Head of caudate nucleus (tissue), 42 donors: Measurements from ENCODE around the gene TSPAN17.

Source experiments
- DNase-seq, 42 donors: peaks; one replicate each; pipeline versions ENCODE4 v3.0.0 to v3.0.0-alpha.2; 2020 to 2021; ENCODE audit warnings: mixed read lengths in 7 of 42
- intact Hi-C: fragments of 100-400 bp; cut with DNase I; formaldehyde crosslinking; loops from one replicate; pipeline ENCODE4 v1.15.0; 2022

Gene TSPAN17

DNA sequence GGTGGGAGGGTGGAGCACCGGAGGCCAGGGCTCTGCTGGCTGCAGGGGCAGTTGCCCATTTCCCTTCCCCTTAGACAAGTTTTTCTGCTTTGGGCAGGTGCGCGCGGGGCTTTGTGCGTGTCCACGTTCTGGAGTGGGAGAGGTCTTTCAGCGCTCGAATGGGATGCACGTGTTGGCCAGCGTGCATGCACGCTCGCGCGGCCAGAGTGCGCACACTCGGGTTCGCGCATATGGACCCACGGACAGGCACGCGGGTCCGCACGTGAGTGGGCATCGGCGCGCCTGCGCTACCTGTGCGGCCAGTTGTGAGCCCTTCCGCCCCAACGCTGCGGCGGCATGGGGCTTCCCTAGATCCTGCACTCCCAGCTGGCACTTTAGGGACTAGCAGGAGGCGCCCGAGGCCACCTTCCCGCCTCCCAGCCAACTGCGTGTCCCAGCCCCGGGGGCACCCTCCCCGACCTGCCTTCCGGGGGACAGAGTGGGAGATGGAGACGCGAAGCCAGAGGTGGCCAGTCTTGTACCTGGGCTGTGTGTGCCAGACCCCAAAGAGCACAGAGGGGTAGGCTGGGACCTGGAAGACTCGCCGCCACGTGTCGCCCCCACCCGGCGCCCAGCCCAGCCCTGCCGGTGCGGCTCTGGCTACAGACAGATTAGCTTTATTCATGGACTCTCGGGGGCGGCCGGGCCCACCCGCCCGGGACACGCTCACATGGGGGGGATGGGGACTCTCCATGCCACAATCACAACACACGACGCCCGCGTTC, 27.5 kb upstream of the TSPAN17 start:
- DNase-seq = no peak
- intact Hi-C loops = no loop called here

DNA sequence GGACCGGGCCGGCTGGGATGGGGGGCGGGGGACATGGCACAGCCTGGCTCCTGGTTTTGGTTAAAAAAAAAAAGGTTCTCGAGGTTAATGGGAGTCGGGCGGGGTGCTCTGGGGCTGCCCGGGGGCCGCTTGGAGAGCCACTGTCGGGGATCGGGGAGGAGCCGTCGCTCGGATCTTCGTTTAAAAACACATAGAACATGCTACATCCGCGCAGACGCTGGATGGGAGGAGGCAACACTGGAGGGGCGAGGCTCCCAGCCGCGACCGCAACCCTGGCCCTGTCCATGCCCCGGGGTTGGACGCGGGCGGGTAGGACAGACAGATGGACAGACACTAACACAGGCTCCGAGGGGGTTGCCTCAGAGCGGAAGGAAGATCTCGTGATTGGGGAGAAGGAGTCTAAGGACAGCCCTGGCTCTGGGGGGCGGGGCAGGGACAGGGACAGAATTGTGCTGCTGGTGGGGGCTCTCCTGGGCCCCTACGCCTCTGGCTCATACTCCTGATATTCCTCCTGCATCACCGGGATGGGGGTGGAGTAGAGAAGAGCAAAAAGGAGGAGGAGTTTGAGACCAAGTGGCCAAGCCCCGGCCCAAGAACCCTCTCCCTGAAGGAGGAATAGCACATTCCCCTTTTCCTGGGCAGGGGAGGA, 26.8 kb upstream of the TSPAN17 start:
- DNase-seq = no peak
- intact Hi-C loops = no loop called here

DNA sequence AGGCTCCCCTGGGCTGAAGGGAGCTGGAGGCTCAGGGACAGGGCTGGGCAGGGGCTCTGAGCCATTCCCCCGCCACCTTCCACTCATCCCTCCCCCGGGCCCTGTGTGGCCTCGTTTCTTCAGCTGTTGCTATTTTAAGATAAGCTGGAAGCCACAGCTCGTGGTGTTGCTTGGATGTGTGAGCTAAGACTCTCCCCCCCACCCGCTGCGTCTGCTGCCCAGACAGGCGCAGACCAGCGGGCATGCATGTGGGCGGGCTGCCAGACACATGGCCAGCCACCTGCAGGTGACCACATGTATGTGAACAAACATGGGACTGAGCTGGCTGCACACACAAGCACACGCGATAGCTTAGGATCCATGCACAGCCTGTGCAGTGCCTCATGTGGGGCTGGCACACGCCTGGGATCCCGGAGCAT, 25.6 kb upstream of the TSPAN17 start:
- intact Hi-C loops = no loop called here
- DNase-seq = peak in 33 of 42 donors; percentile 21 to 77 (median 53)

DNA sequence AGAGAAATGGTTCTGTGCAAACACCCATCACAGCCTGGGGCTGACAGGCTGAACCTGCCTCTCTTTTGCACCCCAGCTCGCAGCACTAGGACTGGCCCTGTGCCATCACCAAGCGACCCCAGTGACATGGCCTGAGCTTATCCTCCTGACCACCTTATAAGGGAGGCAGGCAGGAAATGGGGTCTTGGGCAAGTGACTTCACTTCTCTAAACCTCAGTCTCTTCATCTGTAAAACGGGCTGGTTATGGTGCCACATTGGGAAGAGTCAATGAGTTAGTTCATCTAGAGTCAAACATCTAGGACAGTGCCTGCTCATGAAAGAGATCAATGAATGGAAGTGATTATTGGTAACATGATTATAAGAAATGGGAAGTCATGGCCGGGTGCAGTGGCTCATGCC, 23.1 kb upstream of the TSPAN17 start:
- intact Hi-C loops = no loop called here
- no peak for DNase-seq

DNA sequence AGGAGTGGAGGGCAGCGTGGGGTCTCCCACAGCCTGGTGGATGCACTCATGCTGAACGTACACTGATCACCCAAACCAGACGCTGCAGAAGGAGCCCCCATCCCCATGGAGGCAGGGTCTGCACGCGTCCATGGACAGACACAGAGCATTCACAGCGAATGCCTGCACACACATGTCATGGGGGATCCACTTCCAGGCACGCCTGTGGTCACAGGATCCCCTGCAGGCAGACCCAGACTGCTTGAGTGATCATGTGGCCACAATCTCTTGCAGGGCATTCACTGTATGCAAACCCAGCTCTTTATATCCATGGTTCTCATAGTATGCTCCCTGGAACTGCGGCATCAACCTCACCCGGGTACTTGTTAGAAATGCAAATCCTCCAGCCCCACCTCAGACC, 22.3 kb upstream of the TSPAN17 start:
- intact Hi-C loops = no loop called here
- DNase-seq = no peak

DNA sequence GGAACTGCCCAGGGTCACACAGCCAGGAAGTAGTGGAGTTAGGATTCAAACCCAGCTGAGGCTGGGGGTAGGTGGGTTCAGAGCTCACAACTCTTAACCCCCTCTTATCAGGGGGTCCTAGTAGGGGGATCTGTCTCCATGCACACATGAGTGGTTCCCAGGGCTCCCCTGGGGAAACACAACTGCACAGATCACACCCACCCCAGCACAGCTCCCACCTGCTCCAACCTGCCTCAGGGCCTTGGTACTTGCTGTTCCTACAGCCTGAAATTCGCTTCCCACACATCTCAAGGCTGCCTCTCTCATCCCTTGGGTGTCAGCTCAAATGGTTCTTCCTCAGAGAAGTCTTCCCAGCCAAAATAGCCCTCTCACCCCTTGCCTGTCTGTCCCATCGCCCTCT, 21.8 kb upstream of the TSPAN17 start:
- no peak for DNase-seq
- intact Hi-C loops = no loop called here

DNA sequence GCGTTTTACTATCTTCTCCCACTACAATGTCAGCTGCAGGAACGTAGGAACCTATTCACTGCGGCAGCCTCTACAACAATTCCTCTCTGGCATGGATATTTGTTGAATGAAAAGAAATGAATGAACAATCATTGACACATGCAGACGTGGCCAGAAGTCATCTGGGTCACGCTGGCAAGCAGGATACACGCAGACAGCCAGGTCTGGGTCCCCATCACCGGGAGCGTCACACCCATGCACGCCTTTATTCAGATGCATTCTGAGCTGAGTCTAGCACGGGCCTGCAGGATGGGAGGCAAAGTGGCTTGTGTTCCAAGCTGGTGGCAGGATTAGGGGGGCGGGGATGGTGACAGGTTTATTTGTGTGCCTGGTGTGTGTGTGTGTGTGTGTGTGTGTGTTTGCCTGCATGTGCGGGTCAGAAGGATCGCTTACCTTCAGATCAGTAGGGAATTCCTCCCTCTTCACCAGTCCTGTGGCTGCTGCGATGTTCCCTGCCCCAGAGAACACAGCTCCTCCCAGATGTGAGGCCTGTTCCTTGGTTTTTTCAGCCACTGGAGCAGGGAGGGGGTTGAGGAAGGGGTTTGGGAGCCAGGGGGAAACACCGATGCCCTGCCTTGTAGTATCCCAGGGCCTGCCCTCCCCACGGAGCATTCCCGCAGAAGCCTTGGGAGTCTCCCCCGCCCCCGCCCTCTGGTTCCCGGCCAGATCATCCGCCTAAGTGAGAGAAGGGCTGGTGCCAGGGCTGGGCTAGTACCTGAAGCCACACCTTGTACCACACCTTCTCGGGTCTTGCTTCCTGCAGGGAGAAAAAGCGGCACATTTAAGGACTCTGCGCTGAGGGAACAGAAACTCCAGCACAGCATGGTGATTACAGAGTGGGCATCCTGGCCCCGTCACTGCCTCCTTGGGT, 21.1 kb upstream of the TSPAN17 start:
- DNase-seq = no peak

DNA sequence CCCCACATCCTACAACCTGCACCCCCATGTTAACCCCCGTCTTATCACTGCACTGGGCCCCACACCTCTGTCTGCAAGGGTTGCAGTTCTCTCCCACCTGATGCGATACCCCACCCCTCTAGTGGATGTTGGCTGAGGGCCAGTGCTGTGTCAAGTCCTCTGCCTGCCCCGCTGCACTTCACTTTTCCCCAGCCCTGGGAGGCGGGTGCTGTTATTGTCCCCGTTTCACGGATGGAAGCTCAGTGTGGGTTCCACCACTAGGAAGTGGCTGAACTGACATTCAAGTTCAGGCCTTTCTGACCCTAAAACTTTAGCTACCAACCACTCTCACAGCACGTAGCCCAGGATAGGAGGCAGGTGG, 20.4 kb upstream of the TSPAN17 start:
- intact Hi-C loops = no loop called here
- no peak for DNase-seq

More for the DNA sequence above, 21.1 kb upstream of the TSPAN17 start:
- intact Hi-C loops = no loop called here

DNA sequence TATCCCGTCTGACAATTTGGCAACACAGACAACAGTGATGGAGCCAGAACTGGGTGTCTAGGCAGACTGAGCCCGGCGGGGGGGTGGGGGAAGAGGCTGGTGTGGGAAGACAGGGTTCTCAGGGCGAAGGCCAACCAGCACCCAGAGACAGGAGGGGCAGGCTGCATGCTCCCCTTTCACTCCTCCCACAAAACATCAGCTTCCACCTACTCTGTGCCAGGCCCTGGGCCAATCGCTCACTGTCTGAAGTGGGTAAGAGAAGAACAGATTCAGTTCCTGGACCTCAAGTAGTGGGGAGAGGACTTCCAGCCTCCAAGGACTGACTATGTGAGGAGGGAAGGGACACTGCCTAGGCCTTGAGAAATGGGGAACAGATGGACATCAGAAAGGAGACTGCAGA, 19.7 kb upstream of the TSPAN17 start:
- intact Hi-C loops = no loop called here
- no peak for DNase-seq

DNA sequence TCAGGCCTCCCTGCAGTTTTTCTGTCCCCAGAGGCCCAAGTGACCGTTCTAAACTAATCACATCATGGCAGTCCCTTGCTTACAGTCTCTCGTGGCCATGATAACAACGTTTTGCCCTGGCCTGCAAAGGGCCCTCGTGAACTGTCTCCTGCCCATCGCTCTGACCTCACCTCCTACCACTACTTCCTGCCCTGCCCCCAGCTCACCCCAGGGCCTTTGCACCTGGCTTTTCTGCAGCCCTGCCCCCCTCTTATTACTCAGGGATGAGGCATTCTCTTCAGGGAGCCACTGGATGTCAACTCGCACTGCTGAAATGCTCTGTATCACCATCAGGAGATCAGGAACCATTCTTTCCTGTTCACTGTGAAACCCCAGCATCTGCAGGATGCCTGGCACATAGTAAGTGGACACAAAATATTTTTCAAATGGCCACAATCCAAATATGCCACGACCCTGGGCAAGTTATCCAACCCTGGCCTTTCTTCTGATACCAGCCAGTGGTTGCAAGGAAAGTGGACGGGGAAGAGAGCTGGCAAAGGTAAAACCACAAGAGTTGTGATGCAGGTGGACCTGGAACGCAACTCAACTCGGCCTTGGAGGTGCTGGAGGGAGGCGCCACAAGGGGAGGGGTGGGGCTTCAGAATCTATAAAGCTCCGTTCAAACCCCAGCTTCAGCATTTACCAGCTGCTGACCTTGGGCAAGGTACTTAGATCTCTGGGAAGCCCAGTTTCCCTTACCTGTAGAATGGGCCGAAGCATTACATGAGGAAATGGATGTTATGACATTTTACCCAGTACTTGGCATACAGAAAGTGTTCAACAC, 18.7 kb upstream of the TSPAN17 start:
- intact Hi-C loops = no loop called here
- no peak for DNase-seq

DNA sequence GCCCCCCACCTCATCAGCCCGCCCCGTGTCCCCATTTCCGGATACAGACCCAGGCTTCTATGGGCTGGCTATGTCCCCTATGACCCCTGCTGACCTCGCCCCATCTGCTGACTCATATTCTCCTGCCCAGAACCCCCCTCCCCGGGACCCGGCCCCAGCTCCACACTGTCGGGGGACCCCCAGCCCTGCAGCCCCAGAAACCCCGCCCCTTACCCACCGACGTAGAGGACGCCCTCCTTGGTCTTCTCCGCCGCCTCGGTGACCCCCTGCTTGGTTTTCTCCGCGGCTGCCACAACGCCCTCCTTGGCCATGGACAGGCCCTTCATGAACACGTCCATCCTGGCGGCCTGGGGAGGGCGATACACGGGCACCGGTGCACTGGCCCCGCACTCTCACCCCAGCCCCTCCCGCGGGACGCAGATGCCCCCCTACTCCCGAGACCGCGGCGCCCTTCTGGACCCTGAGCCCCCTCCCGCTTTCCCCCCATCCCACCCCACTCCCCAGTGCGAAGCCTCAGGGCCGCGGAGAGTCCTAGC, 17.9 kb upstream of the TSPAN17 start:
- no peak for DNase-seq
- intact Hi-C loops = no loop called here

DNA sequence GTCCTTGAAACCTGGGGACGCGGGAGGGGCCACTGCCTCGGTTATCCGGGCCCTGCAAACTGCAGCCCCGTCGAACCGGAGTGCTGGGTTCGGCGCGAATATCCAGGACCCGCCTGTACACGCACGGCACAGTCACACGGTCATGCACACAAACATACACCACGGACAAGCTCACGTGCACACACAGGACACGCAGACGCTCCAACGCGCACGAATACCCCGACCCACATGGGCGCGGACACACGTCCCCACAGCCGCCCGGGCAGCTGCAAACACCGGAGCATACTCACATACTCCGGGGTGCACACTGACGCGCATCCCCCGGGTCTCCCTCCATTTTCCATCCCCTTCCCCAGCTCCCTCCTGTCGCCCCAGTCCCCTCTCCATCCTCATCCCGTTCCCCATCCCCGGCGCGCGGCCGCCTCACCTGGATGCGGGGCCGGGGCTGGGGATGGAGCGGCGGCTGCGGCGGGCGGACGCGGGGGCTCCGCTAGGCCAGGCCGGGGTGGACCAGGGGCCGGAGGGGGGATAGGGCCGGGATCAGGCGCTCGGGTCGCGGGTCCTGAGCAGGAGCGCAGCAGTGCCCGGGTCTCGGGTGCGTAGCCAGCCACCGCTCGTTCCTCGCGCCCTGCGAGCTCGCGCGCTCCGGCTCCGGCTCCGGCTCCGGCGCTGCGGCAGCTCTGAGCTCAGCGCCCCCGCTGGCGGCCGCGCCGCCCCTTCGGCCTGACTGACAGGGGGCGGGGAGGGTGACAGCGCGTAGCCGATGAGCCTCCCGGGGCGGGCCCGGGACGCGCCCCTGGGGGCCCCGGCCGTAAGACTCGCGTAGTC, 17.2 kb upstream of the TSPAN17 start, which contains the start of the genes EIF4E1B and SNCB:
TSS of gene EIF4E1B (plus strand) at position 823 of the 828 bp plus-strand sequence. CDS start 12,113 bp downstream, outside the sequence.
TSS of gene SNCB (minus strand) at position 682 of the 828 bp plus-strand sequence. CDS start 880 bp downstream, outside the sequence.
- intact Hi-C loops = no loop called here
- peak in 39 of 42 donors; percentile 34 to 84 (median 66) for DNase-seq

DNA sequence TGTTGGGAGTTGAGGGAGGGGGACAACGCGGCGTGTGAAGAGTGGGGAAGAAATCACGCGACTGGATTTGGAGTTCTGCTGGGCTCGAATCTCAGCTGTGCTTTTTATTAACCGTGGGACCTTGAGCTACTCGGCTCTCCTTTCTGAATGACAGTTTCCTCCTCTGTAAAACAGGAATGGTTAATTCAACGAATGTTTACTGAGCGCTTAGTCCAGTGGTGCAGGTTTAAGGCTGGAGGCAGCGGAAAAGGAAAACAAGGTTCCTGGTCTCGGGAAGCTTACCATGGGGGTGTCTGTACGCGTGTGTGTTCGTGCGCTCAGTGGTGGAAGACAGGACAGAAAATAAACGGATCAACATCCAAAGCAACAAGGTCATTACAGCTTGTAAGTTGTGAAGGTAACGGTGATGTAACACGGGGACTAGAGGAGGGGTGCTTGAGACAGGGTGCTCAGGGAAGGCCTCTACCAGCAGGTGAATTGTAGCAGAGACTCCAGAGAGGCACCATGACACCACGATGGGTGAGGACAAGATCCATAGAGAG, 16.5 kb upstream of the TSPAN17 start:
- no peak for DNase-seq
- intact Hi-C loops = no loop called here

DNA sequence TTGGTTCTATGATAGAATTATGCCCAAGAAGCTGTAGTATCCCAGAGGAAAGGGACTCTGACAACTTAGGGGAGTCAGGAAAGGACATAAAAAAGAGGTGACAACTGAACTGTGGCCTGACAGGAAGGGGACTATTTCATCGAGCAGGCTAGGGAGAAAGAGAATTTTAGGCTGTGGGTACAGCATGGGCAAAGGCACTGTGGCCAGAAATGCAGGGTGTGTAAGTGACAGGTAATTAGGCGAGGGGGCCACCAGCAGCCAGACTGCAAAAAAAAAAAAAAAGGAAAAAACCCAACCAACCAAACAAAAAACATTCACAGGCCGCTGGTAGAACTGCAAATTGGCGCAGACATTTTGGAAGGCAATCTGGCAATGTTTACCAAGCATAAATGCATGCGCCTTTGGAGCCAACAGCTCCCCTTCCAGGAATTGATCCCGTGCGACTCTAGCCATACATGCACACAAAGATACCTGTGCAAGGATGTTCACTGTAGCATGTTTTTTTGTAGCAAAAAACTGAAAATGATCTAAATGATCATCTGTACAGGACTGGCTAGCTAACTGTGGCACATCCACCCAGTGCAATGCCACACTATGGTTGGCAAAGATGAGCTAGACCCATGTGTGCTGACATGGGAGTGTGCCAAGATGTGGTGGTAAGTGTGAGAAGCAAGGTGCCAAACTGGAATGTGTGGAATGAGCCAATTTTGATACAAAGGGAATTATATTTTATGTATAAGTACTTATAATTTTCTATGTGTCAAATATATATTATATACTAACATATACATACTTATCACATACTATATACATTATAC, 15.7 kb upstream of the TSPAN17 start:
- intact Hi-C loops = no loop called here
- DNase-seq = no peak

DNA sequence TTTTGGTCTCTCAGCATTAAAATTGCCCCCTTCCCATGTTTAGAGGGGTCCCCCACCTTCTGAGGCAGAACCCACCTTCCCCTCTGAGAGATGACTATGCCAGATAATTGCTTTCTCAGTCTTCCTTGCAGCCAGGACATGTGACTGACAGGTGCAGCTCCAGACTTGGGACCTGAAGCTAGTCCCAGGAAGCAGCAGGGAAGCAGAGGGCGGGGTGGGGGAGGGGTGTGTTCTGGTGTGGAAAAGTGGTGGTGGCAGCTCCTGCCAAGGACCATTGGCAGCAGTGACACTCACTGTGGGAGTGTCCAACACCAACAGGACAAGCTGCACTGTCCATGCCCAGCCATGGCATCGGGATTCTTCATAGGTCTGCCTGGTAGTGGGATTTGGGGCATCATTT, 14.5 kb upstream of the TSPAN17 start:
- no peak for DNase-seq
- intact Hi-C loops = no loop called here

DNA sequence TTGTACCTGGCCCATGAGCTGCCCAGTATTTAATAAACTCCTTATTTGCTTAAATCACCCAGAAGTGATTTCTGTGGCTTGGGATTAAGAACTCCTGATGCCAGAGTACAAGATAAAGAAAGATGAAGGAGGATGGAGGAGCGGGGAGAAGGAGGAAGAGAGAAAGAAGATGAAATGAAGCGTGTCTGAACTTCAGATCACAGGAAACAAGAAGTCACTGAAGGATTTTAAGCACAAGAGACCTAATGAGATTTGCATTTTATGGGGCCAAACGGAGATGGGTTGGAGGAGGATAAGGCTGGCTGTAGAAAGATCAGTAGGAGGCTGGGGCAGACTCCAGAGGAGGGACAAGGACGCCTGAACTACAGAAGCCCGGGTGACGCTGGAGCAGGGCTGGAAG, 13.7 kb upstream of the TSPAN17 start:
- intact Hi-C loops = no loop called here
- no peak for DNase-seq

DNA sequence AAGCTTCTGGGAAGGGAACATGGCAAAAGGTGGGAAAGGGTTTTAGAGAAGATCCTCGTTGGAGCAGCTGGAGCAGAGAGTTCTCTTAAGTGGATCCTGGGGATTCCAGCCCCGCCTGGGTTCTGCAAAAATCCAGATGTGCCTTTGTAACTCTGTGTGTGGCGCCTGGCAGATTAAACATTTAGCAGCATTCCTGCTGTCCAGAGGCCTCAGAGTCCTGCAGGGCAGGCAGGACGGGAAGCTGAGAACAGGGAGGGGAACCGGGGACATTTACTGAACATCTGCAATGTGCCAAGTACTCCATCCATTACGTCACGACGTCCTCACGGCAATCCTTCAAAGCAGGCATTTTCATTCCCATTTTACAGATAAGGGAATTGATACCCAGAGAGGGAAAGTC, 10.9 kb upstream of the TSPAN17 start:
- DNase-seq = no peak
- intact Hi-C loops = no loop called here
